NOMO-1 (cell line): ENCODE results near the gene ATP11A.

Experiments used
- DNase-seq, 2 experiments: peaks; one replicate each; lab custom pipeline; 2025; ENCODE audit not compliant: unreplicated experiment in 2 of 2; lab: John Stamatoyannopoulos, UW

The ATP11A gene

GRCh38 chr13:112898621-112899280 lies 208.9 kb downstream of the ATP11A start:
- DNase-seq = no peak

- DNase-seq = no peak
Measured at GRCh38 chr13:112899281-112900225, 209.7 kb downstream of the ATP11A start.

DNA sequence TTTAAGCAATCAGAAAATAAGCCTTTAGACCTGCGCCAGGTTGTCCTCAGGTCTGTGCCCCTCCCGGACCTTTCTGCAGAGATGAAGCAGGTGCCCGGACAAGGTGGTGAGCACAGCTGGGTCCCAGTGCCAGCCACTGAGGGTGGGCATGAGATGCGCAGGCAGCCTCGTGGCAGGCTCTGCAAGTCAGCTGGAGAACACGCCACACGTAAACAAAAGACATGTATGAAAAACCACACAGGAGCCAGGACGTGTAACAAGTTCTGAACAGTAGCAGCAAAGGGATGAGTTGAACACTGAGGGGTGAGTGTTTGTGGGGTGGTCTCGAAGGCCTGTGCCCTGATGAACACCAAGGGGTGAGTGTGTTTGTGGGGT lies 210.4 kb downstream of the ATP11A start:
- no peak for DNase-seq

DNA sequence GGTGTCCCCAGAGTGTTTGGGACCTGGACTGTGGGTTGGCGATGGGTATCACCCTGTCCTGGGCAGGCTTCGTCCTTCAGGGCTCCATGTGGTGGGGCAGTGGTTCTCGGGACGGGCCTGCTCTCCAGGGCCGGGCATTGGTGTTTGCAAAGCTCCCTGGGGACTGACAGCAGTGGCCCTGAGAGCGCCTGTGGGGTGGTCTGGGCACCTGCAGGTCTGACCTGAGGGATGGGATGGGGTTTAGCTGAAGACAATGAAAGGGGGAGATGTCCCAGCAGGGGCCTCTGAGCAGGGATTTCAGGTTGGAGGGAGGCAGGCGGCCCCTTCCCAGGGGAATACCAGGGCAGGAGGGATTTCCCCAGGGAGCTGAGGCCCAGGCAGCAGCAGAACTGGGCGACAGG lies 210.9 kb downstream of the ATP11A start:
- no peak for DNase-seq

- no peak for DNase-seq
Measured at GRCh38 chr13:112902101-112902651, 212.3 kb downstream of the ATP11A start.

- DNase-seq = no peak
Measured at GRCh38 chr13:112902669-112903068, 212.8 kb downstream of the ATP11A start.

GRCh38 chr13:112903071-112903577 lies 213.3 kb downstream of the ATP11A start:
- no peak for DNase-seq

DNA sequence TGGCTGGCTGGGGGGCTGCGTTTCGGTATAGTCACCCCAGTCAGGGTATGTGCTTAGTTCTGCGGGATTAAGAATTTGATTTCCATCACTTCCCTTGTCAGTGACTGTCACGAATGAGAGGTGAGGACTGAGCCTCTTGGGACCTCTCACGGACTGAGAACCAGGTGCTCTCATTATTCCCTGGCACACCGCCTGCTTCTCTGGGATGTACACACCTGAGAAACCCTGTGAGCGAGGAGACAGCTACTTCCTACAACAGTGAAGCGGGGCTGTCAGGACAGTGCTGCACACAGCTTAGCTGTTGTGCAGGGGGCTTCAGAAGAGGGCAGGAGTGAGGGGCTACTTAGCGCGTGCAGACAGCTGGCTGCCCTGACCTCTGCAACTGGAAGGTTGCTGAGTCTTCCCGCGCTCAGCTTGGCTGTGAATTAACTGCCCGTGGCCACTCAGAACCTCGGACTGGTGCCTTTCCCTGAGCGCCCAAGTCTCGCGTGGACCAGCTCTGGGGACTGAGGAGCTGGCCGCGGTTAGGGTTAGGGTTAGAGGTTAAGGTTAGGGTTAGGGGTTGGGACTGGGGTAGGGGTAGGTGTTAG lies 213.9 kb downstream of the ATP11A start:
- DNase-seq = no peak

- no peak for DNase-seq
Measured at GRCh38 chr13:112904436-112904960, 214.7 kb downstream of the ATP11A start.

DNA sequence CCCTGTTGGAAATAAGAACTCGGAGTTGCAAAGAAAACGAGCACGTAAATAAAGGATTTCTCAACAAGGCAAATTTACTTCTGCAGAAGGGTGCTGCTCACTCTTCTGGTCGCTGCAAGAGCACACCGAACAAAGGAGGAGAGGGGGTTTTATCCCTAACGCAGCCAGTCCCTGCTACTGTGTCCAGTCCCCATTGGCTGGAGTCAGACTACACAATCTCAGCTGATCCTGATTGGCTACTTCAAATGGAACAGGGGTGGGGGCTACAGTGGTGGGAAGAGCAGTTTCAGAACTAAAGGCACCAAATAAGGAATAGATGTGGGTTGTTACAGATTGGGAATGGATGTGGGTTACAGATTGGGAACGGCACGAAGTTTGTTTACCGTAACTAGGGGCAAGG lies 215.2 kb downstream of the ATP11A start:
- DNase-seq = no peak

- DNase-seq = no peak
Measured at GRCh38 chr13:112905619-112905989, 215.8 kb downstream of the ATP11A start.

GRCh38 chr13:112905990-112906641 lies 216.3 kb downstream of the ATP11A start:
- DNase-seq = no peak

DNA sequence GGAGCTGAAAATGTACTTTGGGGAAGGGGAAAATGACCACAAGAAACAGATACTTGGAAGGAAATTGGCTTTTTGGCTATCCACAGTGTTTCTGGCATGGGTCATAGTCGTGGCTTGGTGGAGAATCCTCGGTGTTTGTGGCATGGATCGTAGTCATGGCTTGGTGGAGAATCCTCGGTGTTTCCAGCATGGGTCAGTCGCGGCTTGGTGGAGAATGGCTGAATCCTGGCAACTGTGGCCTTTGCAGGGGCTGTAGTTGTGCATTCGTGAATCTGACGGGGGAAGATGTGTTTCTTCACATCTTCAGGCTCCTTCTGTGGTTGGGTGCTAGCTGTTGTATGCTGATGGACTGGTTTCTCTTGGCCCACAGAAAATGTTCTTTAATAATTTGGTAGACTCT lies 217.4 kb downstream of the ATP11A start:
- DNase-seq = no peak

GRCh38 chr13:112907871-112908331 lies 218.1 kb downstream of the ATP11A start:
- no peak for DNase-seq

DNA sequence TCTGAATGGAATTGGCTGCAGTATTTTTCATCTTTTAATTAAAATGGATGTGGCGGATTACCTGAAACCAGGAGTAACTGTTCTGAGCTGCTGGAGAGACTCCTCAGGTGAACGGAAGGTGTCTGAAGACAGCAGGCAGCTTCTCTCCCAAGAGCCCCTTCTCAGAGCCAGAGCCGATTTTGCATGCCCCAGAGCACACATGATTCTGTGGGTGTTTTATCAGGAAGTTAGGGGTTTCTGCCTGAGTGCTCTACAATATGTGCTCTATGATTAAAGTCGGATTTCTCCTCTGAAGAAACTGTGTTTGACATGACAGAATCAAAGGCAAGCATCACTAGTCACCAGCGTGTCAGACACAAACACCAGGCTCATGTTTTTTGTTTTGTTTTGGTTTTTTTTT lies 218.5 kb downstream of the ATP11A start:
- no peak for DNase-seq

DNA sequence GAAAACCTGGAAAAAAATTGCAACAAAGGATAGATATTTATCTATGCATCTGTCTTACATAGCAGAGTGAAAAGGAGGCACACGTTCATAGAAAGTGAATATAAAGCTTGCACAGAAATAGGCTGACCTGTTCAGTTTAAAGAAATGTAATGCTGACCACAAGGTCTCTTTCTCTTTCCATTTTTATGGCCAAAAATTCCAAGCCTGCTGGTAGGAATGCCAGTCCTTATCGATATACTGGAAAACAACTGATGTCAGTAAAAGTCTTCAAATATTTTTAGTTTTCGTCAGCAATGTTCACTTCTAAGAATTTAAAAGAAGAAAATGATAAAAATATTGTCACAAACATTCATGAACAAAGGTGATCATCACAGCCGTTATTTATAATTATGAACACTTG lies 220.2 kb downstream of the ATP11A start:
- DNase-seq = no peak

- no peak for DNase-seq
Measured at GRCh38 chr13:112910616-112911280, 220.9 kb downstream of the ATP11A start.

GRCh38 chr13:112911285-112911701 lies 221.5 kb downstream of the ATP11A start:
- no peak for DNase-seq

DNA sequence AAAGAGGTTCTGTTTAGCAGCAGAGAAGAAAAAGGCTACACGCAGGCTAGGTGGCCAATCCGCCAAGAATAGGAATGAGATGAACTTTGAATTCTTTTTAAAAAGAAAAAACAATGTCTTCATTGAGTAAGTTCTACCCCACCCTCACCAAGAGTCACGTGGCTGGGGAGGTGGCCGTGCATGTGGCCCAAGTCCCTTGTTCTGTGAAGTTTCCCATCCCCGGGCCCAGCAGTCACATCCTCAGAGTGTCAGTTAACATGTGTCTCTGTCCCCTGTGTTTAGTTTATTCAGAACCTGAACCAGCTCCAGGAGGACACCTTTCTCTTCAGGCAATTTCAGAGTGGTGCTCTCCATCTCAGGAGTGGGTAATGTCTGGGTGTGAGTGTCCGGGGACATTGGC lies 222.0 kb downstream of the ATP11A start:
- no peak for DNase-seq
